GM23338 (cell line): ENCODE data around the gene CPA3.

Experiments
- CTCF ChIP-seq, 2 experiments: fragments of 200-600 bp in 1 of 2; sonication (generic) in 1 of 2; conservative IDR thresholded peaks; 2 replicates each; pipeline versions ENCODE4 v1.5.1 to v1.6.1; 2016 to 2017; ENCODE audit warnings: antibody characterized with exemption in 2 of 2, low read depth in 2 of 2, mild to moderate bottlenecking in 2 of 2, moderate library complexity in 1 of 2
- EZH2phosphoT487 ChIP-seq: fragments of 200-600 bp; sonication (generic); IDR thresholded peaks from one replicate; pipeline ENCODE4 v1.8.1; 2018; ENCODE audit warnings: antibody characterized with exemption; ENCODE audit not compliant: unreplicated experiment

- no peak for TF ChIP-seq CTCF (conservative IDR thresholded peaks at IDR 0.05; ENCODE audit: low read depth in 2 of 2)
- no peak for TF ChIP-seq EZH2phosphoT487
Observed at GRCh38 chr3:148865049-148865448, at the start of gene CPA3.
